Vagina (tissue), 2 donors: Measurements from ENCODE around the gene SLC24A3. TPM values are rescaled to one million over a fixed set of nuclear protein-coding genes. Genes with fewer than 3 reads are reported as not detected.

Experiments
- DNase-seq, 2 donors: peaks; one replicate each; pipeline ENCODE4 v3.0.0-alpha.2; 2017; ENCODE audit errors: extremely low spot score in 2 of 2
- H3K27ac ChIP-seq: fragments of 200-600 bp; sonication (generic); one replicate; pipeline ENCODE4 v1.5.1; 2019
- H3K27me3 ChIP-seq: fragments of 200-600 bp; sonication (generic); one replicate; pipeline ENCODE4 v1.5.1; 2019
- H3K36me3 ChIP-seq, 2 donors: fragments of 200-600 bp; sonication (generic); one replicate each; pipeline ENCODE4 v1.5.1; 2017 to 2019
- H3K4me1 ChIP-seq: fragments of 200-600 bp; sonication (generic); one replicate; pipeline ENCODE4 v1.5.1; 2019
- H3K4me3 ChIP-seq, 2 donors: fragments of 200-600 bp; sonication (generic); 1 replicate in 1 of 2; 2 replicates in 1 of 2; pipeline ENCODE4 v1.5.1; 2016 to 2019
- H3K9me3 ChIP-seq: fragments of 200-600 bp; sonication (generic); one replicate; pipeline ENCODE4 v1.5.1; 2019
- CTCF ChIP-seq, 3 experiments: fragments of 450-650 bp in 2 of 3; fragments of 200-600 bp in 1 of 3; sonication (generic) in 1 of 3; IDR thresholded peaks; one replicate each; pipeline ENCODE4 v1.5.1; 2017 to 2019; ENCODE audit warnings: antibody characterized with exemption in 3 of 3, mild to moderate bottlenecking in 2 of 3, moderate library complexity in 2 of 3
- POLR2A ChIP-seq, 2 donors: fragments of 450-650 bp; IDR thresholded peaks; one replicate each; pipeline ENCODE4 v1.6.1; 2017; ENCODE audit warnings: antibody characterized with exemption in 2 of 2, mild to moderate bottlenecking in 2 of 2, moderate library complexity in 2 of 2
- POLR2AphosphoS5 ChIP-seq, 2 donors: sonication (generic); formaldehyde crosslinking; IDR thresholded peaks; one replicate each; pipeline ENCODE4 v1.9.0; 2017; ENCODE audit warnings: antibody characterized with exemption in 2 of 2, mild to moderate bottlenecking in 2 of 2, low read depth in 1 of 2; ENCODE audit not compliant: insufficient read depth in 1 of 2
- intact Hi-C: fragments of 100-400 bp; cut with DNase I; formaldehyde crosslinking; loops from one replicate; pipeline ENCODE4 v1.15.1; 2023
- total RNA-seq: library from RNA; depleted of rRNA; stranded (reverse); fragments of >200 nt; gene quantifications from one replicate; pipeline ENCODE4 v1.2.3, GENCODE V29; 2016

The SLC24A3 gene
- total RNA-seq, 1 donor from 2014 or later: 12.3 TPM

DNA sequence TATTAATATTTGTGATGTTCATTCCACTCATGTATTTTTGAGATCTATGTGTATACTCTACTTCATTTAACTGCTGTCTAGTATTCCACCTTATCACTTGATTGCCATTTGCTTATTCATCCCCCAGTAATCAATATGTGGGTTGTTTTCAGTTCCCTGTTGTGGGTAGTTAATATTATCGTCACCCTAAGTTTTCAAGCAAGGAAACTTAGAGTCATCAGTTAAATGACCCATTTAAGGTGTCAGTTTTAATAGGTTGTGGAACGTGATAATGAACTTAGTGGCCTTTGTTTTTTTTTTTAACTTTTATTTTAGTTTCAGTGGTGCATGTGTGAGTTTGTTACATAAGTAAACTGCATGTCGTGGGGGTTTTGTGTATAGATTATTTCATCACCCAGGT, 90.3 kb downstream of the SLC24A3 start:
- Histone ChIP-seq H3K27me3 (no peaks in the 10 kb centered on the region), H3K27ac (no peak overlapping the region), H3K4me3 (no peak overlapping the region), H3K4me1 (no peaks in the 10 kb centered on the region), H3K9me3 (no peaks in the 10 kb centered on the region), H3K36me3 (no peaks in the 10 kb centered on the region)
- TF ChIP-seq CTCF (IDR thresholded peaks at IDR 0.05) (no peak), POLR2A (IDR thresholded peaks at IDR 0.05) (no peak), POLR2AphosphoS5 (IDR thresholded peaks at IDR 0.05; ENCODE audit: insufficient read depth in 1 of 2, low read depth in 1 of 2) (no peak)
- intact Hi-C loops: no loop called here
- no peak for DNase-seq

- H3K27me3 ChIP-seq: no peaks in the 10 kb centered on the region
- H3K27ac ChIP-seq: no peak overlapping the region
- no peaks in the 10 kb centered on the region for H3K9me3 ChIP-seq
- H3K36me3 ChIP-seq: no peaks in the 10 kb centered on the region
- H3K4me3 ChIP-seq: no peak overlapping the region
- TF ChIP-seq CTCF (IDR thresholded peaks at IDR 0.05): no peak
- no peak for TF ChIP-seq POLR2AphosphoS5 (IDR thresholded peaks at IDR 0.05; ENCODE audit: insufficient read depth in 1 of 2, low read depth in 1 of 2)
- no peak for TF ChIP-seq POLR2A (IDR thresholded peaks at IDR 0.05)
- intact Hi-C loops: no loop called here
- no peaks in the 10 kb centered on the region for H3K4me1 ChIP-seq
- DNase-seq: peak in 1 of 2 donors; percentile 20
Observed at GRCh38 chr20:19304389-19304788, 91.9 kb downstream of the SLC24A3 start.

- DNase-seq: no peak
- H3K36me3 ChIP-seq: no peaks in the 10 kb centered on the region
- intact Hi-C loops: no loop called here
- no peaks in the 10 kb centered on the region for H3K9me3 ChIP-seq
- peaks cover under 1% of the 10 kb centered on the region for H3K4me1 ChIP-seq
- TF ChIP-seq POLR2AphosphoS5 (IDR thresholded peaks at IDR 0.05; ENCODE audit: insufficient read depth in 1 of 2, low read depth in 1 of 2) (no peak), CTCF (IDR thresholded peaks at IDR 0.05) (no peak), POLR2A (IDR thresholded peaks at IDR 0.05) (no peak)
- no peak overlapping the region for H3K27ac ChIP-seq
- H3K27me3 ChIP-seq: no peaks in the 10 kb centered on the region
- H3K4me3 ChIP-seq: no peak overlapping the region
Observed at GRCh38 chr20:19304886-19305415, 92.5 kb downstream of the SLC24A3 start.

DNA sequence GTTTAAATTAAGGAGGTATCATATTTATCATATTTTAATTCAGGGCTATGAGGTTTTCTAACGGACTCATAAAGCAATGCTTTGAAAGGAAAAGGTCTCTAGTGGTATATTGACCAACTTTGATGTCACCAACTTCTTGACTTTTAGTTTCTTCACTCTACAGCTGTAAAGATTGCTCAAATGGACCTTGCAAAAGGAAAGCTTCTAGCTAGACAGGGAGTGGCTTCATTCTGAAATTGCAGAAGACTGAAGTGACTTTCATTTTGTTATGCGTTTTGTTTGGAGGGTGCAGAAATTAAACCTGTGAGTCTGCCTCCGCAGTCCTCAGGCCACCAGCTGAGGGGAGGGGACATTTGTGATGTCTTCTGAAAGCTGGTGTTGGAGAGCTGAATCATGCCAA, 95.7 kb downstream of the SLC24A3 start:
- peaks cover 10% of the 10 kb centered on the region for H3K4me1 ChIP-seq
- H3K27ac ChIP-seq: no peak overlapping the region
- intact Hi-C loops: no loop called here
- no peak for DNase-seq
- H3K9me3 ChIP-seq: no peaks in the 10 kb centered on the region
- no peak overlapping the region for H3K4me3 ChIP-seq
- H3K27me3 ChIP-seq: no peaks in the 10 kb centered on the region
- H3K36me3 ChIP-seq: no peaks in the 10 kb centered on the region
- TF ChIP-seq POLR2AphosphoS5 (IDR thresholded peaks at IDR 0.05; ENCODE audit: insufficient read depth in 1 of 2, low read depth in 1 of 2) (no peak), CTCF (IDR thresholded peaks at IDR 0.05) (no peak), POLR2A (IDR thresholded peaks at IDR 0.05) (no peak)

- no peak overlapping the region for H3K4me3 ChIP-seq
- peaks cover 10% of the 10 kb centered on the region for H3K4me1 ChIP-seq
- H3K27me3 ChIP-seq: no peaks in the 10 kb centered on the region
- TF ChIP-seq POLR2AphosphoS5 (IDR thresholded peaks at IDR 0.05; ENCODE audit: insufficient read depth in 1 of 2, low read depth in 1 of 2) (no peak), CTCF (IDR thresholded peaks at IDR 0.05) (no peak), POLR2A (IDR thresholded peaks at IDR 0.05) (no peak)
- DNase-seq: no peak
- H3K36me3 ChIP-seq: no peaks in the 10 kb centered on the region
- no peak overlapping the region for H3K27ac ChIP-seq
- no peaks in the 10 kb centered on the region for H3K9me3 ChIP-seq
- intact Hi-C loops: no loop called here
Observed at GRCh38 chr20:19310541-19310940, 98.1 kb downstream of the SLC24A3 start.
